CD4-positive, alpha-beta T cell treated with Interferon gamma for 1 hour (primary cell): ENCODE results near the gene LSS.
"Not testable (repeated sequence)": the region's sequence is repeated elsewhere in the genome, so short reads cannot be mapped to it uniquely, and the experiment has no call there.

Source experiments
- DNase-seq: peaks from one replicate; pipeline ENCODE4 v3.0.0-alpha.2; 2020

LSS gene

DNA sequence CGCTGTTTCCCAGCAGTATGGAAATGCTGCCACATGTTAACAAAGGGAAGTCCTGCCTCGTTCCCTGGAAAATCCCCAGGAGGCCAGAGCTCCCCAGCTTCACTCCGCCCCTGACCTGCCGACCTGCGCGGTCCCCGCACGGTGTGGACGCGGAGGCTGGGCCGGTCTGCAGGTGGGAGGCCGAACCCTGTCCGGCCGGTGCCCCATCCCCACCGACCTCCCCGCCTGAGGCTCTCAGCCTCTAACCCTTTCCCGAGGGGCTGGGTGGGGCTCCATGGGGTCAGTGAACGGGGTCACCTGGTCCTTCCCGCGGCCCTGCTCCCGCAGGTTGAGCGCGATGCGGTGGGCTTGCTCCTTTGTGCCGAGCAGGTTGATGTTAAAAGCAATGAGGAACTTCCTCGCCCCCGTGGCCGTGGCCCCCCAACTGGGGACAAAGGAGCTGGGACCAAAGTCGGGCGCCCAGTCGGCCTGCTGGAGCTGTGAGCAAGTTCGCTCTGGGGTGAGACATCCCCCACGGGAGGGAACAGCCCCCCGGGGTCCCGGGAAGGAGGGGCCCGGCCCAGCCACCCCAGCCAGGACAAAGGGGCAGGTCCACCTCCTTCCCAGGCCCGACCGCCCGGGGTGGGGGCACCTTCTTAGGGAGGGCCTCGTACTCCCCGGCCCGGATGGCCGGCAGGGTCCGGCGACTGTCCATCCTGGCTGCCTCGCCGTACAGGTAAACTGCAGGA is 77.1 kb downstream of the LSS start:
- DNase-seq, result no peak

DNA sequence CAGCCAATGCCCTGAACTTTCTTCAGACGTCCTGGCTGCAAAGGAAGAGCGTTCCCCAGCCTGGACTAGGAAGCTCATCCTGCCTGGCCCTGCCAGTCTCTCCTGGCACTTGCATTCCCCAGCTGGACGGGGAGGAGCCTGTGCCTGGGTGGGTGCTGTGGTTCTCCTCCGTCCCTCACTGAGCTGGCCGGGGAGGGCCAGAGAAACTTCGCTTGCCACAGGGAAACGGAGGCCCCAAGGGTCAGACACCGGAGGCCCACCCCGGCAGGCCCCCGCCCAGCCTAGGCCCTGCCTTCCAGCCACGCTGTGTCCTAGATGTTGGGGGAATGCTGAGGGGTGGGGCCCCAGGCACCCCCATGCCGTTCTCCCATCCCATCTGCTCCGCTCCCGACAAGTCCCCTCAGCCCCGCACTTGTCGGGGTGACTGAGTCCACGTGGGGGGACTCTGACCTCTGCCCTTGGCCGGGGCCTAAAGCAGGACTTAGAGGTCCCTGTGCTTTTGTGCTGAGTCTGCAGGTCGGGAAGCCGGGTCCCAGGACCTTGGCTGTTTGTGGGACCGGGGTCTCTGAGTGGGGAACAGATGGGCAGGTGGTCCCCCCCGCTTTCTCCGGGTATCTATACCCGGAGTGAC is 78.0 kb downstream of the LSS start:
- no peak for DNase-seq

DNA sequence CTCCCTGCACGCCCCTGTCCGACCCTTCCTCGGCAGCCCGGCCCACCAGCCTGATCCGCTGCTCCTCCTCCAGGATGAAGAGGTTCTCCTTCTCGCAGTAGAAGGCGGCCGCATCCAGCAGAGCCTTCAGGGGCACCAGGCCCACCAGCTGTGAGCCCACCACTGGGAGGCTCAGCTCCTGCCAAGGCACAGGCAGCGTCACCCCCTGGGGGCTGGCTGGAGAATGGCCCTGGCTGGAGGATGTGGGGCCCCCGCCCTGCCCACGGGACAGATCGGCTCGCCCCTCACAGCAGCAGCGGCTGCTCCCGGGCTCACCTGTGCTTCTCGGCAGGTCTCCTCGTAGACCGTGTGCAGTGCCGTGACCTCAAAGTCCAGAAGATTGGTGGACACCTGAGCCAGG is 78.5 kb downstream of the LSS start:
- DNase-seq, result no peak

DNA sequence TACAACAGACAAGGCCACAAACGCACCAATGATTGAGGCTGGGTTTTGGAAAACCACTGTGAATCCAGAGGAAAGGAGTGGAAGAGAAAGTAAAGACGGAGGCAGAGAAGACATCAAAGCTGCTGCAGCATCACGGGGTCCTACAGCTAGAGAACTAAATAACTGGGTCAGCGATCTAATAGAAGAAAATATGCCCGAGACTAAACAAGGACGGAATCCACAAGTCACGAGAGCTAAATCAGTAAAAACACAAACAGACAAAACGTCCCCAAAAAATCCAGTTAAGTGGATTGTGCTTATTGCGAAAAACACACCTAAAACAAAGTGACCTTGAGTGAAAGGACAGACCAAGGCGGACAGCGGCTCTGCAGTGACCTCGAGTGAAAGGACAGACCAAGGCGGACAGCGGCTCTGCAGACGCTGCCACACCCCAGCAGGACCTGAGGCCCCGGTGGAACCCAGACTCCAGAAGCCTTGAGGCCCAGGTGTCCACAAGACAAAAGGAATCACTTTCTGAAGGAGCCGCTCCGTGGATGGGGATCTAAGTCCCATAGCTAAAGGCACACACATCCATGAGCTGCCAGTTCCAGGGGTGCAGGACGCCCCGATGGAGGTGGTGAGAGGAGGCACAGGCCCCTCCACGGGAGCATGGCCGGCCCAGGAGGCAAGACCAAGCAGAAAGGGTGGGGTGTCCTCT is 79.2 kb downstream of the LSS start:
- DNase-seq, result no peak

DNA sequence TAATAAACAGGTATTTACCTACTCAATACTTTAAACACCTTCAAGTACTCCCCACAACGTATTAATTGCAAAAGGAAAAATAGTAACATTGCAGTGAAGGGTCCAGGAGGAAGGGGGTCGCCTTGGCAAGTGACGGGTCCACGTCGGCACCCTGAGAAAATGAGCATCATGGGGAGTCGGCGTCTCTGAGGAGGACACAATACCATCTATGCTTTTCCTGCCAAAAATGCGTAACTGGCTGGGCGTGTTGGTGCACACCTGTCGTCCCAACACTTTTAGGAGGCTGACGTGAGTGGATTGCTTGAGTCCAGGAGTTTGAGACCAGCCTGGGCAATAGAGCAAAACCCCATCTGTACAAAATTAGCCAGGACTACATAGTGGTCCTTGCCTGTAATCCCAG is 80.5 kb downstream of the LSS start:
- no peak for DNase-seq

DNA sequence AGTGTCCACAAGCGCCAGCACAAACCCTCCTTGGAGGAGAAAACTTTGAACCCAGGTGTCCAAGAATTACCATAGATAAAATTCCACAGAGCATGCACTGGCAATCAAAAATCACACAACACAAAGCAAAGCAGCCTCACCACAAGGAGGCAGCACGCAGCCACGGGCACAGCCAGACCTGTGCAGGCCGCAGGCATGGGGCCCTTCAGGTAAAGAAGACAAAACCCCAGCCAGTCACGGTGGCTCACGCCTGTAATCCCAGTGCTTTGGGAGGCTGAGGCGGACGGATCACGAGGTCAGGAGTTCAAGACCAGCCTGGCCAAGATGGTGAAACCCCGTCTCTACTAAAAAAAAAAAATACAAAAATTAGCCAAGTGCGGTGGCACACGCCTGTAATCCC is 81.1 kb downstream of the LSS start:
- peak; percentile 28 for DNase-seq

DNA sequence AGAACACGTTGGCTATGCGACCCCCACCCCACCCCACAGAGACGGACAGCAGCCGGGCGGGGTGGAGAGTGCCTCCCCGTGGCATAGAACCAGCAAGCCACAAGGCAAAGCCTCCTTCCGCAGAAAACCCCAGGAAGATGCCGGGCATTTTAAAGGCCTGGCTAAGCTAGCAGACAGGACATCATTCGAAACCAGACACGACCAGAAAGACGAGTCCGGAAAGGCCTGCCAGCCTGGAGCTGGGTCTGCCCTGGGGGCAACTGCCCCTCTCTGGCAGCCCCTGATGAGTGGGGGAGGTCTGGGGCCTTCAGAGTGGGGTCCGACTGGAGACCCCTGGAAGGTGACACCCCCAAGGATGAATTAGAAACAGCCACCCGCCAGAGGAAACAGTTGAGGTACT is 81.7 kb downstream of the LSS start:
- DNase-seq, result no peak

DNA sequence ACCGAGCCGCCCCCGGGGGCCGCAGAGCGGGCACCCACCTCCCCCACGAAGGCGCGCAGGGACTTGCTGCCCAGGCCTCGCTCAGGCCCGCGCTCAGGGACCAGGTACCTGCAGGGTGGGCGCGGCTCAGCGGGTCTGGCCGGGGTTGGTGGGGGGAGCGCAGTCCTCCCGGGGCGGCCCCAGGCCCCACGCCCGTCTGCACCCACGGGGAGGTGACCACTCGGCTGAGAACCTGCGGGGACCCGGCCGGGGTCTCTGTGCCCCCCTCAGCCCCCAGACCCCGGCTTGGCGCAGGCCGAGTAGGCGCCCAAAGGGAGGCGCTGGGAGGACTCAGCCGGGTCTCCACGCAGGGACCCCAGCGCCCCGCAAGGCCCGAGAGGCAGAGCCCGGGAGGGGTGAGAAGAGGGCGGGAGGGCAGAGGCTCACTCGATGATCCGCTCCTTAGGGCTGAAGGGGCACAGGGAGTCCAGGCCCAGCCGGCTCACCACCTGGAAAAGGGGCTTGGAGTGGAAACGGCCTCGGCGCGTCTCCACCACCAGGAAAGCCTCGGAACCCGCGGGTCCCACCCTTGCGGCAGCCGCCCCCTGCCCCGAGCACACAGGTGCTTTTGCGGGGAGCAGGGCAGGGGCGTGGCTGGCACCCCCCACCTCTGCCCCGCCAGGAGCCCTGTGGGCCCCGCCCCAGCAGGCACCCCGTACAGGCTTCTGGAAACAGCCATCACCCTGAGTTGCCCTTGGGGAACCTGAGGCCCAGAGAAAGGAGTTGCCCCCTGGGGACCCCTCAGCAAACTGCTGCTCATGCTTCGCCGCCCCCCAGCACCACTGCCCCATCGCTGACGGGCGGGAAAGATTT is 82.5 kb downstream of the LSS start:
- DNase-seq, result no peak

DNA sequence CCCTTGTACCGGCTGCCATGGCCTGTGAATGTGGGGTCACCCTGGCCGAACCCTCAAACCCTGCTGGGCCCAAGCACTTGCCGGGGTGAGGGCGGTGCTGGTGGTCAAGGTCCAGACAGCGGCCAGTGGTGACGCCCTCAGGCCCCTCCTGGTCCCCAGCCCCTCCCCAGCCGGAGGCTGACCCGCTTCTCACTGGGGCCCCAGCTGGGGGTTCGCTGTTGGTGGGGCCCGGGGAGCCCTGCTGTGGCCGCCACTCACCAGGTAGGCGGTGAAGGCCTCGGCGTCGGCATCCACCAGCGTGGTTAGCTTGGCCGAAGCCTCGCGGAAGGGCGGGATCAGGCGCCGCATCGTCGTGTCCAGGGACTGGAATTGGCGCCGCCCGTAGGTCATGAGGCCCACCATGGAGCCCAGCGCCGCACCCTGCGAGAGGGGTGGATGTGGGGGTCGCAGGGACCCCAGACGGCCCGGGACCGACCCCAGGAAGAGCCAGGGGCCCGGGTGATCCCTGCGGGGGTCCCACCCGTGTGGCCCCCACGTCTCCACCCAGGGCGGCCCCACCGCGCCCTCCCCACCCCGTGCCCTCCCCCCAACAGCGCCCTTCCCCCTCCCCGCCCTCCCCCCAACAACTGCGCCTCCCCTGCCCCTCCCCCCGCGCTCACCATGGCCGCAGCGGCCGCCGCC is 83.3 kb downstream of the LSS start:
- no peak for DNase-seq

DNA sequence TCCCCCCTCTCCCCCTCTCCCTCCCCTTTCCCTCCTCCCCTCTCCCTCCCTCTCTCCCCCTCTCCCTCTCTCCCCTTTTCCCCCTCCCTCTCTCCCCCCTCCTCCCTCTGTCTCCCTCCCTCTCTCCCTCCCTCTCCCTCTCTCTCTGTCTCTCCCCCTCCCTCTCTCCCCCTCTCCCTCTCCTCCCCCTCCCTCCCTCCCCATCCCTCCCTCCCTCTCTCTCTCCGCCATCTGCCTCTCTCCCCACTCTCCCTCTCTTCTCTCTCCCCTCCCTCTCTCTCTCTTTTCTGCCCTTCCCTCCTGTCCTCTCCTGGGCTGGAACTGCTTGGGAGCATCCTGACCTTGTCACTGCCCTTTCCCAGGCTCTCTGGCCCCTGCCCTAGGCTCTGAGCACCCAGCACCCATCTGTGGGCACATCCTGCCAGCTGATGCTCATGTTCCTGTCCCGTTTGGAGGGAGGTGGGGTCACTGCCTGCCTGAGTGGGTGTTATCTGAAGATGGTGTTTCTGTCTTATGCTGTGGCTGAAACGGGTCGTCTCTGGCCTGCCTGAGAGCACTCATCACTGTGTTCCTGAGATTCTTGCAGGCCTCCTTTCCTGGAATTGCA is 84.0 kb downstream of the LSS start:
- no peak for DNase-seq

DNA sequence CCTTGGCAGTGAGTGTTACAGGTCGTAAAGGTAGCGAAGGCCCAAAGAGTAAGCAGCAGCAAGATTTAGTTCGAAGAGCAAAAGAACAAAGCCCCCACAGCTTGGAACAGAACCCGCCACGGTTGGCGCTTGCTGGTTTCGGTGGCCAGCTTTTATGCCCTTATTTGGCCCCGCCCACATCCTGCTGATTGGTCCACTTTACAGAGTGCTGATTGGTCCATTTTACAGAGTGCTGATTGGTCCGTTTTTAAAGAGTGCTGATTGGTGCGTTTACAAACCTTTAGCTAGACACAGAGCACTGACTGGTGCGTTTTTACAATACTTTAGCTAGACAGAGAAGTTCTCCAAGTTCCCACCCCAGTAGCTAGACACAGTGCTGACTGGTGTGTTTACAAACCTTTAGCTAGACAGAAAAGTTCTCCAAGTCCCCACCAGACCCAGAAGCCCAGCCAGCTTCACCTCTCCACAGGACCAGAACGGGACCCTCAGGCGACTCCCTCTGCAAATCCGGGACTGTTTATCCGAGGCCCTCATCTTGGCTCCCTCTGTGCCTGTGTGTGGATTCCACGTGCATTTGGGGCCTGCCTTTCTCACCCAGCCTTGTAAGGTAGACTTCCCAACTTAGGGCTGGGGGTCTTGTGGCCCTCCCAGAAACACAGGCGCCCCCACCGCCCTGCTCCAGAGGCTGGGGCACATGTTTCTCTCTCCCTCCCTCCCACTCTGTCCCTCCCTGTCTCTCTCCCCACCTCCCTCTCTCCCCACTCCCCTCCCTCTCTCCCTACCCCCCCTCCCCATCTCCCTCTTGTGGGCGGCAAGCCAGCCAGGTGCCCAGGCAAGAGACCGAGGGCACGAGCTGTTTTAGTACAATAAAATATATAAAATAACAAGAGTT is 85.7 kb downstream of the LSS start:
- peak; percentile 10 for DNase-seq

DNA sequence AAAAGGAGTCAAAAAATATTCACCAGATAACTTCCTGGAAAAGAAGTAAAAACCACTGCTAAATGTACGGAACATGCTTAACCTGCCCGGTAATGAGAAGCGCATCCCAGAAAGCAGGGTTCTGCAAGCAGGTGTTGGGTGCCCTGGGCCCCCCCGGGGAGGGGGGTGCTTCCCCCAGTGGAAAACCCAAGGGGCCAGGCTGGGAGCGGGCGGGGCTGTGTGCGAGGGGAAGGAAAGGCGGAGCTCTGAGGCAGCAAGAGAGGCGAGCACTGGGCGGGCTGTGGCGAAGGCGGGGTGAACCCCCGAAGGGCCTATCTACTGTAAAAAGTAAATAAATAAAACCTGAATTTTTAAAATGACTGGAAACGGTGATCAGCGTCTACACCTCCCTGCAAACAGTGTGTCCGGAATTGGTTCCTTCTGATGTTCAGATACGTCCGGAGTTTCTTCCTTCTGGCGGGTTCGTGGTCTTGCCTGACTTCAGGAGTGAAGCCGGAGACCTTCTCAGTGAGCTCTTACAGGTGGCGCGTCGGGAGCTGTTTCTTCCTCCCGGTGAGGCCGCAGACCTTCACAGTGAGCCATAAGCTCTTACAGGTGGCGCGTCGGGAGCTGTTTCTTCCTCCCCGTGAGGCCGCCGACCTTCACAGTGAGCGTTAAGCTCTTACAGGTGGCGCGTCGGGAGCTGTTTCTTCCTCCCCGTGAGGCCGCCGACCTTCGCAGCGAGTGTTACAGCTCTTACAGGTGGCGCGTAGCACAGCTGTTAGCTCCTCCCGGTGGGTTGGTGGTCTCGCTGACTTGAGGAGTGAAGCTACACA is 86.6 kb downstream of the LSS start:
- DNase-seq, result no peak

DNA sequence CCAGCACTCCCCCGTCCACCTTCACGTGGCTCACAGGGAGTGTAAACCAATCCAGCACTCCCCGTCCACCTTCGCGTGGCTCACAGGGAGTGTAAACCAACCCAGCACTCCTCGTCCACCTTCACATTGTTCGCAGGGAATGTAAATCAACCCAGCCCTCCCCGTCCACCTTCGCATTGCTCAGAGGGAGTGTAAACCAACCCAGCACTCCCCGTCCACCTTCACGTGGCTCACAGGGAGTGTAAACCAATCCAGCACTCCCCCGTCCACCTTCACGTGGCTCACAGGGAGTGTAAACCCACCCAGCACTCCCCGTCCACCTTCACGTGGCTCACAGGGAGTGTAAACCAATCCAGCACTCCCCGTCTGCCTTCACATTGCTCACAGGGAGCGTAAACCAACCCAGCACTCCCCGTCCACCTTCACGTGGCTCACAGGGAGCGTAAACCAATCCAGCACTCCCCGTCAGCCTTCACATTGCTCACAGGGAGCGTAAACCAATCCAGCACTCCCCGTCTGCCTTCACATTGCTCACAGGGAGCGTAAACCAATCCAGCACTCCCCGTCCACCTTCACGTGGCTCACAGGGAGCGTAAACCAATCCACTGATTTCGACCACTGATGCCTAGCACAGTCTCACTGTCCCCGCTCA is 88.1 kb downstream of the LSS start:
- not testable (repeated sequence) for DNase-seq

DNA sequence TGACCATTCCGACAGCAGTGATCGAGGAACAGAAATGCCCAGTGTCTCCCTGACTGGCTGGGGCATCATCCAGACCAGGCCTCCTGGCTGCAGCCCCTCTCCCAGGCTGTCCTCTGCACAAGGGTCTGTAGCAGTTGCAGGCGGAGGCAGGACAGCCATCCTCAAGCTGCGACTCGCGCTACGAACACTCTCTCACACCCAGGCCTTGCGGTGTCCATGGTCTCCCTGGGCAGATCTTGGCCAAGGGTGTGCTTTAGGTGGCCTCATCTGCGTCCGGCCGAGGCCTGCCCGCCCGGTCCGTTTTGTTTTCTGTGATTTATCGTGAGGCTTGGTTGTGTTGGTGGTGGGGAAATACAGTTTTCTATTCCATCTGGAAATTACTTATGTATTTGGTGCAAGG is 88.9 kb downstream of the LSS start:
- no peak for DNase-seq

DNA sequence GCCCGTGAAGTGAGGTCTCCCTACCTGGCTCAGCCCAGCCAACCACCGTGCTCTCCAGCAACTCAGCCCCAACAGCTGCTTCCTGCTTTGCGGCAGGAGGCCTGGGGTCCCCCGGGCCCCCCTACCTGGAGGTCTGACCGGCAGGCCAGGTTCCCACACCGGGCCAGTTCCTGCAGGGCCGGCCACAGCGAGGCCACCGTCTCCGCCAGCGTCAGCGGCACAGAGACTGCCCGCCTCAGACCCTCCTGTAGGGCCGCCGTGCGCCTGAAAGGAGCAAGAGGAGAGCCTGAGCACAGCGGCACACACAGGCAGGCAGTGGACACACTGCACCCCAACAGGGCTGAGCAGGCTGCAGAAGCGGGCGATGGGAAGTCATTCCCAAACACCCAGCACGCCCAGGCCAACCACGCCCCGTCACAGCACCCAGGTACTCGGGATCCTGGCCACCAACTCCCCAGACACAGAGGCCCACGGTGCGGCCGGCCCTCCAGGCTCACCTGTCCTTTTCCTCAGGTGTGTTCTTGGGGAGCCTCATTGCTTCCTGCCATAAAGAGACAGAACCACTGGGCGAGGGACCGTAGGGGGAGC is 90.1 kb downstream of the LSS start:
- no peak for DNase-seq
